Left kidney (tissue), 2 donors: ENCODE data around the gene C1orf53. TPM values are rescaled to one million over a fixed set of nuclear protein-coding genes. Genes with fewer than 3 reads are reported as not detected.

Experiments used
- DNase-seq: peaks from one replicate; pipeline ENCODE4 v3.0.0-alpha.2; 2013
- polyA plus RNA-seq: library from polyadenylated mRNA; unstranded; fragments of 120-200 nt; gene quantifications from one replicate; pipeline ENCODE4 v1.2.1, GENCODE V29; 2013; ENCODE audit not compliant: insufficient read length

The C1orf53 gene
- polyA plus RNA-seq, 1 donor: 1.9 TPM

GRCh38 chr1:197905699-197906351 is 3.4 kb downstream of the C1orf53 start:
- no peak for DNase-seq

DNA sequence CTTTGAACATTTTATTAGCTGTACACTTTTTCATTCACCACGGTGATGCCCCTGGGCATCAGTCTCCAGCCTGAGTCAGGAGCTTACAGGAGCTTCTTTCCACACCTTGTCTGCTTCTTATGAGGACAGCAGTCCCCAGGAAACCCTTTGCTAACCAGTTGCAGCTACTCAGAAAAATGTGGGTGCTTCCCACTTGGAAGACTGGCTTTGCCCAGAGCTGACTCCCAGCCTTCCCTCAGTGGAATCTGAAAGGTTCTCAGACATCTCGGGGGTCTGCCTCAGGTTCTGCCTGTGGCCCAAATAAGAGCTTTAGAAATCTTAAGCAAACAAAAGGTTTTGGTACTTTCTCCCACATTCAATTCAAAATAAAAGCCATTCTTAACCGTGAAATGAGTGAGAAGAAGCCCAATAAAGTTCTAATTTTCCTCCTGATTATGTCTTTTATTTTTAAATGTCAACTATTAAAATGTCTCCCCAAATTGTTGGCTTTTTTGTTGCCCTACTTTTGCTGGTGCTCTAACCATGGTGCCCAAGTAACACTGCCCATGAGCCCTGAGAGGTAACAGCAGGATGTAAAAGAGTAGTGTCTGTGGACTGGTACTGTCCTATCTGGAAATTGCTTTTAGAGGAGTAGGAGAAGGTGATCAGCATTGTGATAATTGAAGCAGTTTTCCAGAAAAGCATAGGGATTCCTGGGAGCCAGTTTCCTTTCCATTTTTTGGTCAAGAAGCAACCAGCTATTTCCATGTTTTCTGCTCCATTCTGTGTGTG is 5.6 kb downstream of the C1orf53 start:
- DNase-seq: no peak

GRCh38 chr1:197908716-197909220 is 6.3 kb downstream of the C1orf53 start:
- no peak for DNase-seq

- no peak for DNase-seq
Observed at GRCh38 chr1:197909384-197909783, 7.0 kb downstream of the C1orf53 start.

DNA sequence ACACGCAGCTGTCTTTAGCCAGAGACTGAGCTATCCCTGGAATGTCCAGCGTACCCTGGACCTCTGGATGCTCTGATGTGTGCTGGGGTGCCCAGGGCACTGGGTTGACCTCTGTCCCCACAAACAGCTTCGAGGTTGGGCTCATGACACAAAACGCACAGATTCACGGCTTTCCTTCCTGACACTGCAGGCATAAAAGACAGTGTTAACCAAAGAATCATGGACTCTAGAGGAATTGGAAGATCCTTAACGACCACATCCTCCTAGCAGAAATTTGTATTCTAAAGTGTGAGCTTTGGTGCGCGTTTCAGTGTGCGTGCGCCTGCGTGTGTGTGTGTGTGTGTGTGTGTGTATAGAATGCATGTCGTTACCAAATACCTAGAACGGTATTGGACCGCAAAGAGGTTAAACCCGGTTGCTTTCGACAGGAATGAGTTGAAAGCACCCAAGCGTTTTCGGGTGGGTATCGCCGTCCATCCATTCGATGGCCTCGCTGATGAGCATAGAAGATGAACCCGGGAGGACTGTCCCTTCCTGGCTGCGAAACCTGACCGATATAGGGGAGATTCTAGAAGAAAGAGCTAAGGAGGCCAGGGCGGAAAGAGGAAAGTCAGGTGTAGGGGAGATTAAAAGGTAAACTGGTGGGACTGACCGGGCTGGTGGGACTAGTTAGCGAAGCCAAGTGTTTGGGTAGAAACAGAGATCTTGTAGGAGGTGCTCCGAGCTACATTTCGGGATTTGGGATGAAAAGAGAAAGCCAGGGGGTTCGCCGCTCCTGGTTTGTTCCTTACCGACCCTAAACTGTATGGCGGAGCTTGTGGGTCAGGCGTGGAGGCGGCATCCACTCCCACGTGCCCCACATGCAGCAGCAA is 7.9 kb downstream of the C1orf53 start:
- no peak for DNase-seq

GRCh38 chr1:197911111-197911856 is 8.9 kb downstream of the C1orf53 start:
- DNase-seq: no peak

GRCh38 chr1:197911857-197912696 is 9.6 kb downstream of the C1orf53 start:
- no peak for DNase-seq

- no peak for DNase-seq
Observed at GRCh38 chr1:197912739-197913494, 10.5 kb downstream of the C1orf53 start.

DNA sequence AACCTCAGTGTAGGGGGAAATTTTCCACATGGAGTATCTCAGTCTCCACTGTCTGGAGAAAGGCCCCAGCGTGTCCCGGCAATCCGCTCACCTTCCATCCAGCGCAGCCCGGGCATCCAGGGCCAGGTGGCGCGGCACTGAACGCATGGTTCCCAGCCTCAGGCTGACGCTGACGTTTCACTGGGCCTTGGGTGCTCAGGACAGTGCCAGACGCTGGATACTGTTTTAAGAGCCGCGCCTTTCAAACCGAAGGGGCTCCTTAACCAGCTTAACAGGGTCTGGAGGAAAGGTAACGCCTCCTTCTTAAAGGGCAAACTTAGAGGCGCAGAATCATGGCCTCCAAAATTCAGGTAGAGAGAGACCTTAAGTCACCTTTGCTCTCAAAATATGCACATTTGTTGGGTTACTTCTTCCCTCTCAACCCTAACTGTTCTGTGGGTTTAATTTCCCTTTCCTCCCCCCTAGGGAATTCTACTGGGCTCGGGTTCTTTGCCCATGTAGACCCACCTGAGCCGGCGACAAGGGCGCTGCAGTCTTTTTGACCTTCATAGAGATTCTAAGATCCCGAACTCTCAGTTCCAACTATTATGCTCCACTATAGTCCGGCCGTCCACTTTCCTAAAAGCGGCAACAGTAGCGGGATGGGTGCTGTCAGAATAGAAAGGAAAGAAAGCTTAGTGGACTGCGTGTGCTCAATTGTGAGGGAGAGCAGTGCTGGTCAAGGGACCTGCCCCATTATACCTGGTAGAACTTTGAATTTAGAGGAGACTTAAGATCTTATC is 11.3 kb downstream of the C1orf53 start:
- DNase-seq: no peak

DNA sequence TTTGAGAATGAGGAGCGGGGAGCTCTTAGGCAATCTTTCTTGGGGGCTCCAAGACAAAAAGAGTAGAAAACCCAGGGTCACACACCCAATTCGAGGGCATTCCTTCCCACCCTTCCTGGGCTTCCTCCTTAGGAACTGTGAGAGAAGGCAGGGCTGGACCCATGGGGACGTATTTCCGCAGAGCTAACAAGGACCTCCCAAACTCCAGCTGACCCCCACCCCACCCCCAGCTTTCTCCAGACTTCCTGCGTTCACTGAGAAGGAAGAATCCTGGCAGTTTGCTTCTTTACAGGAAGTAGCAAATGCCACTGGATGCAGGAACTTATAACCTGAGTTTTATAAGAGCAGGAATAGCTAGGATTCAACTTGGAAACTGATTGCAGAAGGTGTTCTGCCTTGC is 12.1 kb downstream of the C1orf53 start:
- no peak for DNase-seq

DNA sequence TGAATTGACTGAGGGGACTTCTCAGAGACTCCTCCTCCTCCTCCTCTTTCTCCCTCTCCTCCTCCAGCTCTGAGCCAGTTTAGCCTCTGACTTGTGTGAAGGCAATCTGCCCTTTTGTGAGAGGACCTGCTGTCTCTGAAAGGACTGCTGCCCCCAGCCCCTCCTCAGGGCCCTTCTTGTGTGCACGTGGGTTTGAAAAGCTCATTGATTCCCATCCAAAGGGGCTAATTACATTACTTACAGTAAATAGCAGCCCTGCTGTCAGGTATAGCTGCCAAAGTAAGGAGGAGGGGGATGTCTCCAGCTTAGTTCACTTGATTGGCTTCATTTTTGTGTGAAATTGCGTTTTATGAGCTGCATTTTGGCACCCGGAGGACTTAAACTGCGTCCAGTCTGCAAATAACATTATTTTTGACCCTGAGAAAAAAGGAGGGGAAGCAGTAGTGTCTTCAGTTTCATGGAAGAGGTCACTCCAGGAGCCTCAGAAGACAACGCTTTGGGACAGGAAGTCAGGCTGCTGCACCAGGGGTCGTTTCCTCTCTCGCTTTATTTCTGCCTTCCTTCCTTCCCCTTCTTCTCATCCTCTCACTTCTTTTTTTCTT is 12.9 kb downstream of the C1orf53 start:
- DNase-seq: no peak

DNA sequence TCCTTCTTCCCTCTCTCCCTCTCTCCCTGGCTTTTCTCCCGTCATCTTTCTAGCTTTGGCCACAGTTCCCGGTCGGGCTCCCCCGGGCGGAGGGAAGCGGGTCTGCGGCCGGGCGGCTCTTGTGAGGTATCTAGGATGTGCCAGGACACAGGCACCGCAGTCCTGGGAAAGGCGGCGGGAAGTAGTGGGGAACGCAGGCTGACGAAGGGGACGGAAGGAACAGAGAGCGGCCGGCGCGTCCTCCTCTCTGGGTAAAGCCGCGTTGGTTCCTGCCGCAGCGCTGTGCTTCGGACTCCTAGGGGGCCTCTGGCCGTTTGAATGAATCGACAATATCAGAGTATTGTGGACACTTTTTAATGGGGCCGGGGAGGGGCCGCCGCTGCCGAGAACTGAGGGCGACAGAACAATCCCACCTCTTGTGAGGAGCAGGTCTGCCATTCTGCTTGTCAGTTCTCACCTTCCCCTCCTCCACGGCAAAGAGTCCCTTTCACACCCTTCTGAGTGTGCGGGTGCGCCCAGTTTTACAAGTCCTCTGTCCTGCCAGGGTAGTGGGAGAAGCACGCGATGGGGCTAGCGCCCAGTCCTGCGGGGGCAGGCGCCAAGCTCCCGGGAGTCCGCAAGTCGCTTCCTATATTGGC is 13.6 kb downstream of the C1orf53 start:
- DNase-seq: no peak

DNA sequence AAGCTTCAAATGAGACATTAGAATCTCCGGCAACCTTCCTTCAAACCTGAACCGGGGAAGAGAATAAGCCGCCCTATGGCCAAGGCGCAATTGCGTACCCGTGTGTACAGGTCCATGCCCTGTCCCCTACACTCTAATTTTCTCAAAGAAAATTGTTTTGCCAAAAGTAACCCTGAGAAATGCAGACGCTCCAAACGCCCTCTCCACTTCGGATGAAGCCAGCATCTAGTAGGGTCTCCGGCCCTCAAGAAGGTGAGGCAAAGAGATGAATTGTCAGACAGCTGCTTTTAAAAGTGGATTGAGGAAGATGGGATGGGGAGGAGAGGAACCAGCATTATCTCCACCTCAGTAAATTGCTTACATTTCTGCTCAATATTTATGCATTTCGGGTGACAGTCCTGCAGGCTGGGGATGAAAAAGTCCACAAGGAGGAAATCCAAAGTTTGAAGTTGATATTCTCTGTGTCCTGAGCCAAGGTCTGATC is 14.1 kb downstream of the C1orf53 start:
- no peak for DNase-seq

- DNase-seq: no peak
Observed at GRCh38 chr1:197917805-197918651, 15.6 kb downstream of the C1orf53 start.

- DNase-seq: no peak
Observed at GRCh38 chr1:197918807-197919345, 16.4 kb downstream of the C1orf53 start.

- no peak for DNase-seq
Observed at GRCh38 chr1:197919346-197920066, 17.1 kb downstream of the C1orf53 start.
